ENCODE results near the gene VARS2. TPM values are rescaled to one million over a fixed set of nuclear protein-coding genes. Genes with fewer than 3 reads are reported as not detected.
A peak's percentile ranks its signal among the peaks of the same experiment; 100 is the strongest.

The VARS2 gene
- total and polyA plus RNA-seq, 9 of the 15 experiments (the other 6 are each of a cell fraction or from before 2014, with no cell fraction given), result 1.6 to 53.6 (median 29.9) TPM

DNA sequence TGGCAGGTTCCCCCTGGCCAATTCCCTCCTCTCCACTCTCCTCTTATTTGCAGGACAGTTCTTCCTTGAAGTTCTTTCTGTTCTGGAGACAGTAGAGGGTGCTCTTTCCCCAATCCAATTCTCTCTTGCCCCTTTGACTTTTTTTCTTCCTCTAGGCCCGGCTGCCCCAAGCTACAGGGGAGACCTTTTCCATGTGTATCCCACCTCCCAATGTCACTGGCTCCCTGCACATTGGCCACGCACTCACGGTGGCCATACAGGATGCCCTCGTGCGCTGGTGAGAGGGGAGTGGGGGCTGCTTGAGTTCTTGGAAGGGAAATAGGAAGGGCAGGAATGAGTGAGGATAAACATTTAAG lies 1.5 kb downstream of the VARS2 start (continued):
- TF ChIP-seq, protein P1, sequence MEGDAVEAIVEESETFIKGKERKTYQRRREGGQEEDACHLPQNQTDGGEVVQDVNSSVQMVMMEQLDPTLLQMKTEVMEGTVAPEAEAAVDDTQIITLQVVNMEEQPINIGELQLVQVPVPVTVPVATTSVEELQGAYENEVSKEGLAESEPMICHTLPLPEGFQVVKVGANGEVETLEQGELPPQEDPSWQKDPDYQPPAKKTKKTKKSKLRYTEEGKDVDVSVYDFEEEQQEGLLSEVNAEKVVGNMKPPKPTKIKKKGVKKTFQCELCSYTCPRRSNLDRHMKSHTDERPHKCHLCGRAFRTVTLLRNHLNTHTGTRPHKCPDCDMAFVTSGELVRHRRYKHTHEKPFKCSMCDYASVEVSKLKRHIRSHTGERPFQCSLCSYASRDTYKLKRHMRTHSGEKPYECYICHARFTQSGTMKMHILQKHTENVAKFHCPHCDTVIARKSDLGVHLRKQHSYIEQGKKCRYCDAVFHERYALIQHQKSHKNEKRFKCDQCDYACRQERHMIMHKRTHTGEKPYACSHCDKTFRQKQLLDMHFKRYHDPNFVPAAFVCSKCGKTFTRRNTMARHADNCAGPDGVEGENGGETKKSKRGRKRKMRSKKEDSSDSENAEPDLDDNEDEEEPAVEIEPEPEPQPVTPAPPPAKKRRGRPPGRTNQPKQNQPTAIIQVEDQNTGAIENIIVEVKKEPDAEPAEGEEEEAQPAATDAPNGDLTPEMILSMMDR (IDR thresholded peaks at IDR 0.05 in 2 of 3, conservative IDR thresholded peaks at IDR 0.05 in 1 of 3; ENCODE audit: insufficient read depth in 2 of 3, low read depth in 1 of 3, low read length in 3 of 3), result peak; percentile 75 to 92 (median 85)
- TF ChIP-seq CHCHD3 (CRISPR knock-in tag; IDR thresholded peaks at IDR 0.05), result no peak
- TF ChIP-seq CBX3 (IDR thresholded peaks at IDR 0.05; ENCODE audit: borderline replicate concordance in 1 of 2, low read length in 2 of 2), result no peak
- peak; percentile 67; the same call in 1 of the 2 replicates for TF ChIP-seq OTX1 (CRISPR knock-in tag; IDR thresholded peaks at IDR 0.05)
- TF ChIP-seq, protein P2, sequence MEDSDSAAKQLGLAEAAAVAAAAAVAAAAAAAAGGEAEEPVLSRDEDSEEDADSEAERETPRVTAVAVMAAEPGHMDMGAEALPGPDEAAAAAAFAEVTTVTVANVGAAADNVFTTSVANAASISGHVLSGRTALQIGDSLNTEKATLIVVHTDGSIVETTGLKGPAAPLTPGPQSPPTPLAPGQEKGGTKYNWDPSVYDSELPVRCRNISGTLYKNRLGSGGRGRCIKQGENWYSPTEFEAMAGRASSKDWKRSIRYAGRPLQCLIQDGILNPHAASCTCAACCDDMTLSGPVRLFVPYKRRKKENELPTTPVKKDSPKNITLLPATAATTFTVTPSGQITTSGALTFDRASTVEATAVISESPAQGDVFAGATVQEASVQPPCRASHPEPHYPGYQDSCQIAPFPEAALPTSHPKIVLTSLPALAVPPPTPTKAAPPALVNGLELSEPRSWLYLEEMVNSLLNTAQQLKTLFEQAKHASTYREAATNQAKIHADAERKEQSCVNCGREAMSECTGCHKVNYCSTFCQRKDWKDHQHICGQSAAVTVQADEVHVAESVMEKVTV (CRISPR knock-in tag; IDR thresholded peaks at IDR 0.05), result peak; percentile 83
- TF ChIP-seq ZKSCAN8 (CRISPR knock-in tag; IDR thresholded peaks at IDR 0.05), result no peak
- TF ChIP-seq, protein P3, sequence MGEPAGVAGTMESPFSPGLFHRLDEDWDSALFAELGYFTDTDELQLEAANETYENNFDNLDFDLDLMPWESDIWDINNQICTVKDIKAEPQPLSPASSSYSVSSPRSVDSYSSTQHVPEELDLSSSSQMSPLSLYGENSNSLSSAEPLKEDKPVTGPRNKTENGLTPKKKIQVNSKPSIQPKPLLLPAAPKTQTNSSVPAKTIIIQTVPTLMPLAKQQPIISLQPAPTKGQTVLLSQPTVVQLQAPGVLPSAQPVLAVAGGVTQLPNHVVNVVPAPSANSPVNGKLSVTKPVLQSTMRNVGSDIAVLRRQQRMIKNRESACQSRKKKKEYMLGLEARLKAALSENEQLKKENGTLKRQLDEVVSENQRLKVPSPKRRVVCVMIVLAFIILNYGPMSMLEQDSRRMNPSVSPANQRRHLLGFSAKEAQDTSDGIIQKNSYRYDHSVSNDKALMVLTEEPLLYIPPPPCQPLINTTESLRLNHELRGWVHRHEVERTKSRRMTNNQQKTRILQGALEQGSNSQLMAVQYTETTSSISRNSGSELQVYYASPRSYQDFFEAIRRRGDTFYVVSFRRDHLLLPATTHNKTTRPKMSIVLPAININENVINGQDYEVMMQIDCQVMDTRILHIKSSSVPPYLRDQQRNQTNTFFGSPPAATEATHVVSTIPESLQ (CRISPR knock-in tag; IDR thresholded peaks at IDR 0.05), result no peak
- no peak for TF ChIP-seq ZNF764 (CRISPR knock-in tag; IDR thresholded peaks at IDR 0.05; ENCODE audit: low read depth)
- TF ChIP-seq PHTF2 (CRISPR knock-in tag; IDR thresholded peaks at IDR 0.05), result no peak
- no peak for TF ChIP-seq SRF (CRISPR knock-in tag; IDR thresholded peaks at IDR 0.05)
- 0 out of 4 replicates have a peak, but pooled peaks of 1 of the 2 experiments have one; percentile 26 for TF ChIP-seq ARNT (IDR thresholded peaks at IDR 0.05)
- TF ChIP-seq RAD21 (CRISPR knock-in tag; conservative IDR thresholded peaks at IDR 0.05 in 1 of 2, IDR thresholded peaks at IDR 0.05 in 1 of 2), result peak; percentile 85 to 92
- TF ChIP-seq, protein P4, sequence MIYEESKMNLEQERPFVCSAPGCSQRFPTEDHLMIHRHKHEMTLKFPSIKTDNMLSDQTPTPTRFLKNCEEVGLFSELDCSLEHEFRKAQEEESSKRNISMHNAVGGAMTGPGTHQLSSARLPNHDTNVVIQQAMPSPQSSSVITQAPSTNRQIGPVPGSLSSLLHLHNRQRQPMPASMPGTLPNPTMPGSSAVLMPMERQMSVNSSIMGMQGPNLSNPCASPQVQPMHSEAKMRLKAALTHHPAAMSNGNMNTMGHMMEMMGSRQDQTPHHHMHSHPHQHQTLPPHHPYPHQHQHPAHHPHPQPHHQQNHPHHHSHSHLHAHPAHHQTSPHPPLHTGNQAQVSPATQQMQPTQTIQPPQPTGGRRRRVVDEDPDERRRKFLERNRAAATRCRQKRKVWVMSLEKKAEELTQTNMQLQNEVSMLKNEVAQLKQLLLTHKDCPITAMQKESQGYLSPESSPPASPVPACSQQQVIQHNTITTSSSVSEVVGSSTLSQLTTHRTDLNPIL (CRISPR knock-in tag; IDR thresholded peaks at IDR 0.05), result no peak
- TF ChIP-seq ZNF707 (CRISPR knock-in tag; conservative IDR thresholded peaks at IDR 0.05), result no peak
- no peak for TF ChIP-seq ZNF780A (CRISPR knock-in tag; IDR thresholded peaks at IDR 0.05)
- TF ChIP-seq HNRNPLL (IDR thresholded peaks at IDR 0.05; ENCODE audit: low read depth, low read length, poor library complexity, severe bottlenecking), result no peak
- TF ChIP-seq ZBTB8A (IDR thresholded peaks at IDR 0.05; ENCODE audit: partially characterized antibody), result no peak
- TF ChIP-seq ATF7 (IDR thresholded peaks at IDR 0.05), result 0 out of 2 replicates have a peak, but pooled peaks have one; percentile 11
- no peak for TF ChIP-seq RBM14 (IDR thresholded peaks at IDR 0.05; ENCODE audit: borderline replicate concordance, insufficient read depth, low read depth, low read length)
- TF ChIP-seq STAG1 (CRISPR knock-in tag; IDR thresholded peaks at IDR 0.05; ENCODE audit: borderline replicate concordance), result no peak; the same call in 1 of the 2 replicates
- TF ChIP-seq BACH1 (tag; IDR thresholded peaks at IDR 0.05), result no peak

Data from K562 (cell line).